GM06990 (cell line): ENCODE results near the gene POLR3K.
"Not testable (repeated sequence)": the region's sequence is repeated elsewhere in the genome, so short reads cannot be mapped to it uniquely, and the experiment has no call there.

Experiments used
- DNase-seq: peaks from one replicate; pipeline ENCODE4 v3.0.0-alpha.2; 2011; ENCODE audit not compliant: insufficient read length; ENCODE audit errors: extremely low read depth
- H3K27me3 ChIP-seq: replicated peaks from 2 replicates; pipeline ENCODE4 v1.6.0; 2011; ENCODE audit warnings: low read length; ENCODE audit not compliant: control insufficient read depth, insufficient read depth
- H3K36me3 ChIP-seq: 2 replicates; pipeline ENCODE4 v1.5.1; 2011; ENCODE audit warnings: low read length; ENCODE audit not compliant: control insufficient read depth, insufficient read depth
- H3K4me3 ChIP-seq: replicated peaks from 2 replicates; pipeline ENCODE4 v1.5.1; 2011; ENCODE audit warnings: low read depth, mild to moderate bottlenecking, control low read depth, low read length
- CTCF ChIP-seq: IDR thresholded peaks from 2 replicates; pipeline ENCODE4 v1.5.1; 2011; ENCODE audit warnings: low read length, control low read depth, mild to moderate bottlenecking, inconsistent platforms; ENCODE audit not compliant: insufficient read depth, poor library complexity, severe bottlenecking

POLR3K gene

GRCh38 chr16:10772-11171, 42.6 kb downstream of the POLR3K start:
- TF ChIP-seq CTCF = peak; percentile 42
- H3K4me3 ChIP-seq, H3K27me3 ChIP-seq, H3K36me3 ChIP-seq, DNase-seq: not testable (repeated sequence)

GRCh38 chr16:9903-10665, 43.3 kb downstream of the POLR3K start:
- peak overlapping the region; percentile 50 for H3K4me3 ChIP-seq
- H3K27me3 ChIP-seq = no peaks in the 10 kb centered on the region
- DNase-seq = no peak
- TF ChIP-seq CTCF = no peak
- H3K36me3 ChIP-seq = no peaks in the 10 kb centered on the region
